Upper lobe of right lung (tissue), 1 donor: Measurements from ENCODE around the gene IFI27L2. TPM values are rescaled to one million over a fixed set of nuclear protein-coding genes. Genes with fewer than 3 reads are reported as not detected.

Source experiments
- ATAC-seq: fragments of 200-7000 bp; cut with Tn5 transposase; one replicate; pipeline ENCODE4 v1.9.1; 2020; ENCODE audit warnings: mild to moderate bottlenecking, moderate library complexity
- DNase-seq: peaks from one replicate; pipeline ENCODE4 v3.0.0-alpha.2; 2020
- H3K27ac ChIP-seq: fragments of 200-600 bp; one replicate; pipeline ENCODE4 v1.8.0; 2022
- H3K27me3 ChIP-seq: fragments of 200-600 bp; one replicate; pipeline ENCODE4 v1.8.0; 2022; ENCODE audit warnings: mild to moderate bottlenecking
- H3K36me3 ChIP-seq: fragments of 200-600 bp; one replicate; pipeline ENCODE4 v1.8.0; 2022
- H3K4me1 ChIP-seq: fragments of 200-600 bp; one replicate; pipeline ENCODE4 v1.8.0; 2022
- H3K4me3 ChIP-seq: fragments of 200-600 bp; one replicate; pipeline ENCODE4 v1.8.0; 2022; ENCODE audit warnings: mild to moderate bottlenecking
- H3K9me3 ChIP-seq: fragments of 200-600 bp; one replicate; pipeline ENCODE4 v1.8.0; 2022
- intact Hi-C: fragments of 100-400 bp; cut with DNase I; formaldehyde crosslinking; loops from one replicate; pipeline ENCODE4 v1.11.0; 2022
- total RNA-seq: library from RNA; stranded (reverse); fragmentation: NEBNext Ultra II Directional; extraction: Animal tissue kit (Norgen Biotek cat#: 25700); gene quantifications from one replicate; pipeline ENCODE4 v1.2.1, GENCODE V29; 2021
- TF ChIP-seq, protein P1 (sequence below): fragments of 200-600 bp; IDR thresholded peaks from one replicate; pipeline ENCODE4 v1.8.0; 2022; ENCODE audit warnings: antibody characterized with exemption
- donor health status: DM: no; HTN: yes; CAD: no; lungs with severe emphysema.

IFI27L2 gene
- total RNA-seq, 1 donor from 2014 or later = 32.4 TPM

DNA sequence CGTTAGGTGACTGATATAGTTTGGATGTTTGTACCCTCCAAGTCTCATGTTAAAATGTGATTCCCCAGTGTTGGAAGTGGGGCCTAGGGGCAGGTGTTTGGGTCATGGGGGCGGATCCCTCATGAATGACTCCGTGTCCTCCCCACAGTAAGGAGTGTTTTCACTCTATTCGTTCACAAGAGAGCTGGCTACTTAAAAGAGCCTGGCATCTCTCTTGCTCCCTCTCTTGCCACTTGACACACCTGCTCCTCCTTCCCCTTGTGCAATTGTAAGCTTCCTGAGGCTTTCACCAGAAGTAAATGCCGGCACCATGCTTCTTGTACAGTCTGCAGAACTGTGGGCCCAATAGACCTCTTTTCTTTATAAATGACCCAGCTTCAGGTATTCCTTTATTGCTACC is 2.6 kb downstream of the IFI27L2 start:
- Histone ChIP-seq H3K27ac (no peak overlapping the region), H3K4me3 (no peak overlapping the region), H3K4me1 (peaks cover 8% of the 10 kb centered on the region), H3K9me3 (no peaks in the 10 kb centered on the region), H3K36me3 (no peaks in the 10 kb centered on the region), H3K27me3 (no peaks in the 10 kb centered on the region)
- intact Hi-C loops = no loop called here
- no peak for ATAC-seq
- TF ChIP-seq, protein P1, sequence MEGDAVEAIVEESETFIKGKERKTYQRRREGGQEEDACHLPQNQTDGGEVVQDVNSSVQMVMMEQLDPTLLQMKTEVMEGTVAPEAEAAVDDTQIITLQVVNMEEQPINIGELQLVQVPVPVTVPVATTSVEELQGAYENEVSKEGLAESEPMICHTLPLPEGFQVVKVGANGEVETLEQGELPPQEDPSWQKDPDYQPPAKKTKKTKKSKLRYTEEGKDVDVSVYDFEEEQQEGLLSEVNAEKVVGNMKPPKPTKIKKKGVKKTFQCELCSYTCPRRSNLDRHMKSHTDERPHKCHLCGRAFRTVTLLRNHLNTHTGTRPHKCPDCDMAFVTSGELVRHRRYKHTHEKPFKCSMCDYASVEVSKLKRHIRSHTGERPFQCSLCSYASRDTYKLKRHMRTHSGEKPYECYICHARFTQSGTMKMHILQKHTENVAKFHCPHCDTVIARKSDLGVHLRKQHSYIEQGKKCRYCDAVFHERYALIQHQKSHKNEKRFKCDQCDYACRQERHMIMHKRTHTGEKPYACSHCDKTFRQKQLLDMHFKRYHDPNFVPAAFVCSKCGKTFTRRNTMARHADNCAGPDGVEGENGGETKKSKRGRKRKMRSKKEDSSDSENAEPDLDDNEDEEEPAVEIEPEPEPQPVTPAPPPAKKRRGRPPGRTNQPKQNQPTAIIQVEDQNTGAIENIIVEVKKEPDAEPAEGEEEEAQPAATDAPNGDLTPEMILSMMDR = no peak
- no peak for DNase-seq

DNA sequence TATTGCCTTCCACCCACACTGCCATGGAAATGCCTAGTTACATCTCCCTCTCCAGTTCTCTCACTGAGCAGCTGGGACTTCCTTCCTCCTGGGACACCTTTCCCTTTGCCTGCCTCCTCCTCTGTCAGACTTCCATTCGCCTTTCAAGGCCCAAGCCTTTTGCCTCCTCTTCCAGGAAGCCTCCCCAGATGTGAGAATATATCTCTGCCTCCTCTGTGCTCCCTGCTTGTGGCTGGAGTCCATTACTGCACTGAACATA is 3.1 kb downstream of the IFI27L2 start:
- no peak overlapping the region for H3K27ac ChIP-seq
- intact Hi-C loops = no loop called here
- H3K36me3 ChIP-seq = no peaks in the 10 kb centered on the region
- H3K4me1 ChIP-seq = peaks cover 8% of the 10 kb centered on the region
- ATAC-seq (no peak), DNase-seq (no peak)
- no peak overlapping the region for H3K4me3 ChIP-seq
- TF ChIP-seq, protein P1 = no peak
- no peaks in the 10 kb centered on the region for H3K27me3 ChIP-seq
- H3K9me3 ChIP-seq = no peaks in the 10 kb centered on the region

DNA sequence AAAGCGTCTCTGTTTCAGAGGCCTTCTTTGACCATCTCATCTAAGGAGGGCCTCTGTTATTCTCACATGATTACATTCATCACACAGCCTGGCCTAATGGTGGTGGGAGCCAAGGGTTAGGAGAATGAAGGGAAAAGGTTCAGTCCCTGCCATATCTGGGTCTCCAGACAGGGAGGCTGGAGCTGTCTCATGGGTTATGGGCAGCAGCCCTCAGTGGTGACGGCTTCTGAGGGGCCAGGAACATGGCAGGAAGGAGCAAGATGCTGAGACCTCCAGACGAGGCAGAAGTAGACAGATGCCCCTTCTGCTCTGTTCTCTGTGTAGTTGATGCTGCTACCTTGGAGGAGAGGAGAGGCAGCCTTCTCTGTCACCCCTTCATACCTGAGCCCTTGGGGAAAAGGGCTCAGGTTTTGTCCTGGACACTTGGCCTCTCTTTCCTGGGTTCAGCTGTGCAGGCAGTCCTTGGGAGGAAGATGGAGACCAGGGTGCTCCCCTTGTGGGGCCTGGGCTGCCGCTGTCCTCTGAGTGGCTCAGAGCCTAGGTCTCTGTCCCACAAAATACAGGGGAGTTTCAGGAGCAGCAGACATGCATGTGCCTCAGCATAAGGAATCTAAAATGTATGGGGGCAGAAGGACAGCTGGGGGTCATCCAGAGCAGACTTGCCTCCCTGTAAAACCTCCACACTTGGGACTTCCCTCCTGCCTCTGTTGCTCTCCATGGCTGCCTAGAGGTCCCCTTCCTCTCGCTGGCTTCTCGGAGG is 3.6 kb downstream of the IFI27L2 start:
- Histone ChIP-seq H3K9me3 (no peaks in the 10 kb centered on the region), H3K27me3 (no peaks in the 10 kb centered on the region), H3K4me1 (peaks cover 8% of the 10 kb centered on the region), H3K36me3 (no peaks in the 10 kb centered on the region), H3K4me3 (no peak overlapping the region), H3K27ac (no peak overlapping the region)
- ATAC-seq (no peak), DNase-seq (no peak)
- intact Hi-C loops = no loop called here
- TF ChIP-seq, protein P1 = no peak

DNA sequence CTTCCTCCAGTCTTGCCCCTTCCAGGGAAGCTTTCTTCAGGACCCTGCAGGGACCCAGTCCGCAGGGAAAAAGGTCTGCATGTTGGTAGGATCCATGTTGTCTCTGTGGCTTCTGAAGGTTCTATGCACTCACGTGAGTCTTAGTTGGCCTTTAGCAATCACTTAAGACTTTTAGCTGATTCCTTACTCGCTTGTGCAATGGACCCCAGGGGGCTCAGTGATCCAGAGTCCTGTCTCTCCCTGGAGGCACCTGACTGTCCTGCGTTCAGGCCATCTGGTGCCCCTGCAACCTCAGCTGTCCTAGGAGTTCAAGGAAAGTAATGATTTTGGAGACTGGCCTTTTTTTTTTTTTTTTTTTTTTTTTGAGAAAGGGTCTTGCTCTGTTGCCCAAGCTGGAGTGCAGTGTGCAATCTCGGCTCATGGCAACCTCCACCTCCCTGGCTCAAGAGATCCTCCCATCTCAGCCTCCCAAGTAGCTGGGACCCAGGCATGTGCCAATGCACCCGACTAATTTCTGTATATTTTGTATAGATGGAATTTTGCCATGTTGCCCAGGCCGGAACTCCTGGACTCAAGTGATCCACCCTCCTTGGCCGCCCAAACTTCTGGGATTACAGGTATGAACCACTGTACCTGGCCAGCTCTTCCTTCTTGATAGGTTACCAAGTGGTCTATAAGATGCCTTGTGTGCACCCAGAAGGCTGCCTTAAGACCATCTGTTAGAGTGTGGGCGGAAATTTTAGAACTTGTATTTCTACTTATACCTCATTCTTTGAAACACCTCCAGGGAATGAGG is 4.6 kb downstream of the IFI27L2 start:
- intact Hi-C loops = no loop called here
- H3K9me3 ChIP-seq = no peaks in the 10 kb centered on the region
- DNase-seq = no peak

DNA sequence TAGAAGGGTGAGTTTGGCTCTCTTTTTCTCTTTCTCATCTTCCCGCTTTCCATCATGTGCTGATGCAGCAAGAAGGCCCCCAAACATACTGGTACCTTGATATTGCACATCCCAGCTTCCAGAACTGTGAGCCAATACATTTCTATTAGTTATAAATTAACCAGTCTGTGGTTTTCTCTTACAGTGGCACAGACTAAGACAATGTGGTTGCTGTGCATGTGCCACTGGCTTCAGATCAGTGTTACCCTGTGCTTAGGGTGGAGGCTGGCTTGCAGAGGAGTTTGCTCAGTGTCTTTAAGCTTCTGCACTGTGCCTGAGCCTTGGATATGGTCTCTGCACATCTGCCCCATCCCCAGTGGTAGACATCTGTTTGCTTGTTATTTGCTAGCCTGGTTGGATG is 5.5 kb downstream of the IFI27L2 start:
- TF ChIP-seq, protein P1 = no peak
- Histone ChIP-seq H3K4me3 (no peak overlapping the region), H3K27me3 (no peaks in the 10 kb centered on the region), H3K4me1 (no peaks in the 10 kb centered on the region), H3K36me3 (no peaks in the 10 kb centered on the region), H3K9me3 (no peaks in the 10 kb centered on the region), H3K27ac (no peak overlapping the region)
- no peak for DNase-seq
- intact Hi-C loops = no loop called here
- ATAC-seq = no peak

More for the DNA sequence above, 4.6 kb downstream of the IFI27L2 start:
- TF ChIP-seq, protein P1 = no peak
- no peaks in the 10 kb centered on the region for H3K36me3 ChIP-seq
- no peak overlapping the region for H3K4me3 ChIP-seq
- H3K4me1 ChIP-seq = peaks cover 1% of the 10 kb centered on the region
- no peak overlapping the region for H3K27ac ChIP-seq
- no peak for ATAC-seq
- no peaks in the 10 kb centered on the region for H3K27me3 ChIP-seq
